ENCODE data around the gene SENP1.

Gene SENP1

GRCh38 chr12:48036818-48037217 lies 69.1 kb downstream of the SENP1 start:
- no peak for DNase-seq (ENCODE audit: low read depth)

DNA sequence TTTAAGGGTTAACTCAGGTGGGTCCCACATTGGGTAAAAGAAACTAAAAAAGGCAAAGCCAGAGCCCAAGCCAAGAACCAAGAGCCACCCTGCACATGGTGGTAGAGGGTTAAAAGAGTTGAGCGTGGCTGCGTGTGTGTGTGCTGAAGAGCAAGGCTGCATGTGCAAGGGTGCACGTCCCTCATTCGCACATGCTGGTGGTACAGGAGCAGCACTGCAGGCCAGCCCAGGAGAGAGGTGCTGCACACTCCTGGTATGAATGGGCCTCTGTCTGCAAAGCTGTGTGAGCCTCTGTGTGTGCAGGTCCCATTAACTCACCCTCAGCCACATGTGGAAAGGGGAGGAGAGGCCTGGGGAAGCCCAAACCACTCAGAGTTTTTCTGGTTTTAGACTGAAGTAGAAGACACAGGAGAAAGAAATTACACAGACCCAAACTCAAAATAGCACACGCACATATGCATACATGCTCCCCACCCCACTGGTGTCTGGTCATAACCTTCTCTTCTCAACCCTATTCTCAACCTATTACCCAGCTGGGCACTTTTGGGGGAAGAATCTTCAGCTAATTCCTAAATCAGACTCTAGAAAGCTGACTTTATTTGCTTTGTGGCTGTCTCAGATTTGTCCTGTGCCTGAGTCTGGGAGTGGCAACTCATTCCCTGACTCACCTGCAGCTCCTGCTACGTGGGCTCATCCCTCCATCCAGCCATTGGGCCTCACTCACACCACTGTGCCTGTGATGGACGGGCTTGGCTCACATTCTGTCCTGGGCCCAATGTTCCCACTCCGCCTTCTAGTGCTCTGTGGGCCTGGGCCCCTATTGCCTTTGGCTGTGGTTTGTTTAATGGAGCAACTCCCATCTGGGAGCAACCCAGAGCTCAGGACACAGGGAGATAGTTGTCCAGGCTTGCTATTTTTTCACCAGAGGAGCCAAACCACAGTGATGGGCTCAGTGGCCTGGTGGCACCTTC lies 70.8 kb downstream of the SENP1 start:
- no peak for DNase-seq (ENCODE audit: low read depth)

DNA sequence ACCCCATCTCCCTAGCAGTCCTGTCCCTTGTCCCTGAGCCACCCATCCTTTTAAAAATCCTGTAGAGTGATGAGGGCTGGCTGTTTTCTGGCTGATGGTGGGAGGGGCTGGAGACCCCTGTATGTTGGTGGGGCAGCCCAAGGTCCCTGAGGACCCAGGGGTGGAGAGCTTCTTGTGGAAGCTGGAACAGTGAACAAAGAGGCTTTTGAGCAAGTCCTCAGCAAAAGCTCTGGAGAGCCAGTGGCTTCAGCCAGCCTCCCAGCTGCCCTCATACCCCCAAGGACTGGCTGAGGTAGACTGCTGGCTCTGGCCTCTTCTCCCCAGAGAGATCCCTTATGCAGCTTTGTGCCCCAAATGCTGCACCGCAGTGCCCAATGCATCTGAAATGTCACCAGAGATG lies 72.4 kb downstream of the SENP1 start:
- DNase-seq (ENCODE audit: low read depth): no peak

DNA sequence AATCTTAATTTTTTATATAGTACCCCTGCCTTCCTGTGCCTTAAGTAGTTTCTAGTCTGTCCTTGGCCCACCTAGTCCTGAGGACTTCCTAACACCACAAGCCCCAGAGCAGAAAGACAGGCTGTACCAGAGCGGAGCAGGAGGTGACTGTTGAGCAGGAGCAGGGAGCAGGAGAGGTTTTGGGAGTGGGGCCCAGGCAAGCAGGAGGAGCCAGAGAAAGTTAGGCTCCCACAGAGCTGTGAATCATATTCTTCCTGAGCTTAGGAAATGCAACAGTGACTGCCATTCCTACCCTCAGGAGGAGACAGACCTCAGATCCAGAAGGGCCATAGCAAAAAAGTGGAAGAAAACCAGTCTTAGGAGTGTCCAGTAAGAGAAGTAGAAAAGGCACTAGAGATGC lies 73.3 kb downstream of the SENP1 start:
- DNase-seq (ENCODE audit: low read depth): no peak

DNA sequence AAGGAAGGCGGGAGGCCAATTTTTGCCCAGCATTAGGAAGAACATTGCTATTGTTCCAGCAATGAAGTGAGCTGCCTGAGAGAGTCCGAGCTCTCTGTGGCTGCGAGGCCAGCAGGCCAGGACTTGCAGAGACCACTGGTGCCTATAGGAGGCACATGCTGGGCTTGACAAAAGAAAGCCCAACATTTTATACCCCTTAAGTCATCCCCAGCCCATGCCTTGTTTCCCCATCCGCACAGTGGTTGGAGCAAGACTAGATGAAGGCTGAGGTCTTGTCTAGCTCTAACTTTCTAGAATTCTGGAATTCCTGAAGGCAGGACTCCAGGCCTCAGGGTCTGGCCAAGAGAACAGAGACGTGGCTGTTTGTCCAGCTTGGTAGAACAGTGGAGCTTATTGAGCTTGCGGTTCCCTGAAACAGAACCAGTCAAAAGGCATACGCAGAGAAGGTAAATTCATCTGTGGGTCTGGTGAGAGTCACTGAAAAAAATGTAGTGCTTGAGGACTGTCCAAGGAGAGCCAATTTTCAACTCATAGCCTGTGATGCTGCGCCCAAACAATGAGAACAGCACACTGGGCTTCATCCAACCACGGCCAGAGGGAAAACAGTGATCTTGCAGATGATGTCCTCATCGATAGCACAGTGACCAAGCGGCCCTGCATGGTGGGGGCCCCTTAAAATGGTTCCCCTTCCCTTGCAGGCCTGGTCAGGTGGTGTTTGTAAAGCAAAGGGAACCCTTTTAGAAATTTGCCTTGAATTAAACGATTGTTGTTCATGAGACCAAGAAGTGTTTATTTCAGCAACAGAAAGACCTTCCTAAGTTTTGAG lies 74.5 kb downstream of the SENP1 start:
- no peak for DNase-seq (ENCODE audit: low read depth)

DNA sequence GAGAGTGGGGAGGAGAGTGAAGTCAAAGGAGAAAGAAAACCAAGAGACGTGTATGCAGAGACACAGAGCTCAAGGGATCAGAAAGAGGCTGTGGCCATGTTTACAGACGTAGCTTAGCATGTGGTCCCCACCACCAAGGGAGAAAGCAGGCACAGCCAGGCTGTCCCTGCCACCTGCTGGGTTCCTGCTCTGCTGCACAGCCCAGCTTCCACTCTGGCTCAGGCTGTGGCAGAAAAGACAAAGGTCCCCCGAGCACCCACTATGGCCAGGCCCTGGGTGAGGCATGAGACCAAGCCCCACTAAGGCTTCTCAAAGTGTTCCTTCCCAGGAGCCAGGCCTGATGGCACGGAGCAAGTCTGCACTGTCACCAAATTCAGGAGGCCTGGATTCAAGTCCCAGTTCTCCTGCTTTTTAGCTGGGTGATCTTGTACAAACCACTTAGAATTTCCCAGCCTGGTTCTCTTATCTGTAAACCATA lies 75.7 kb downstream of the SENP1 start:
- DNase-seq (ENCODE audit: low read depth): no peak

DNA sequence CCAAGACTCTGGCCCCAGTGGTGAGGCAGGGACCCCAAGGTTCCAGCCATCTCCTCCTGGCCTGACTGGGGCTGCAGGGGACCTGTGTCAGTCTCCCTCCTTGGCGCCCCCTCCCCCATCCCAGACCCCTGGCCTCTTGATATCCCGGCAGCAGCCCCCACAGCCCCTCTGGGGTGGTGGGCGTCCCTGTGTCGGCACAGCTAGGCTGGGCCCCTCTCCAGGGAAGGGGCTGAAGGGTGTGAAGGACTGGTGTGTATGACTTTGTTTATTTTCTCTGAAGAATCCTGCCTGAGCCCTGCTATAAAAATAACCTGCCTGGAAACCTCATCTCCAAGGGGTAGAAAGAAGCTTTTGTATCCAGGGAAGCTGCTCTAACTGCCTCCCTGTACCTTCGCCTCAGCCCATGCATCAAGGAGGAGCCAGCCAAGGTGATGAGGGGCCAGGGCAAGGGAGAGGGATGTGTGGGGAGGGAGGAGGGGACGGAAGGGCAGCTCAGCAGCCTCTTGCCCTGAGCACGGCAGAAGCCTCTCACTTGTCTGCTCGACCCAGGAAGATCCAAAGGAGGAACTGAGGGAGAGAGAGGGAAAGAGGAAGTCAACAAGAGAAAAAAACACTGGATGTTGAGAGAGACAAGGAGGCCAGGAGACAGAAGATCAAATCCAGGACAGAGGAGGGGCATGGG lies 76.2 kb downstream of the SENP1 start:
- no peak for DNase-seq (ENCODE audit: low read depth)

DNA sequence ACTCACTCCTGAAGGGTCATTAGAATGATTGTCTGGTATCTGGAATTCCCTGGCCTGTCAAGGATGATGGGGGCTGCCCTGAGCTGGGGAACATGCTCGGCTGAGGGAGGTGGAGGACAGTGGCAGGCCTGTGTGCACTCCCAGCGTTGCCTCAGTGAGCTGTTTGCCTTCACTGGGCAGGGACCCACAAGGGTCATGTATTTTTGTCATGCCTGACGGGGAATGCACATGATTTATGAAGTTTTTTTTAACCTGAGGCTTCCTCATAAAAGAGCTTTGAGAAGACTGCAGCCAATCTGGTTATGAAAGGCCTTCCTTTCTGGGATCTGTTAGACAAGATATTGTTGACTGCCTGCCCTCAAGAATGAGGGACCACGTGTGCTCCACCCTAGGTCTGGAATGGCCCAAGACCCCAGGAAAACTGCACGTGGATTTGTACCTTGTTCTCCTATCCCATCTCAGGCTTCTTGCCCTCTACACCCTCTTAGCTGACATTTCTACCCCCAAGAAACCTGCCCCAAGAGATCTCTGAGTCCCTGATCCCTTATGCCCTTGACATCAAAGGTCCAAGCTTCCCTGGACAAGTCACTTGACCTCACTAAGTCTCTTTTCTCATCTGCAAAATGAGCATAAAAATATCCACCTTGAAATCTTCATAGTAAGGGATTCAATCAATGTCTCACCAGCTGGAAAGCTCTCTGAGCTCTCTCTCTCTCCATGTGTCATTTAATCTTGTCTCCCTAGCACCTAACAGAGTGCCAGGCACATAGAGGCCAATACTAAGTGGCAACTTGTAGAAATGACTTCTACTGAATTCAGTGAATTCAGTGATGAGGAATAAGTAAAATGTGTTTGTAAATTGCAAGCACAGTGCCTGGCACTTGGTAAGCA lies 77.1 kb downstream of the SENP1 start:
- no peak for DNase-seq (ENCODE audit: low read depth)

- no peak for DNase-seq (ENCODE audit: low read depth)
Measured at GRCh38 chr12:48027183-48028002, 78.5 kb downstream of the SENP1 start.

DNA sequence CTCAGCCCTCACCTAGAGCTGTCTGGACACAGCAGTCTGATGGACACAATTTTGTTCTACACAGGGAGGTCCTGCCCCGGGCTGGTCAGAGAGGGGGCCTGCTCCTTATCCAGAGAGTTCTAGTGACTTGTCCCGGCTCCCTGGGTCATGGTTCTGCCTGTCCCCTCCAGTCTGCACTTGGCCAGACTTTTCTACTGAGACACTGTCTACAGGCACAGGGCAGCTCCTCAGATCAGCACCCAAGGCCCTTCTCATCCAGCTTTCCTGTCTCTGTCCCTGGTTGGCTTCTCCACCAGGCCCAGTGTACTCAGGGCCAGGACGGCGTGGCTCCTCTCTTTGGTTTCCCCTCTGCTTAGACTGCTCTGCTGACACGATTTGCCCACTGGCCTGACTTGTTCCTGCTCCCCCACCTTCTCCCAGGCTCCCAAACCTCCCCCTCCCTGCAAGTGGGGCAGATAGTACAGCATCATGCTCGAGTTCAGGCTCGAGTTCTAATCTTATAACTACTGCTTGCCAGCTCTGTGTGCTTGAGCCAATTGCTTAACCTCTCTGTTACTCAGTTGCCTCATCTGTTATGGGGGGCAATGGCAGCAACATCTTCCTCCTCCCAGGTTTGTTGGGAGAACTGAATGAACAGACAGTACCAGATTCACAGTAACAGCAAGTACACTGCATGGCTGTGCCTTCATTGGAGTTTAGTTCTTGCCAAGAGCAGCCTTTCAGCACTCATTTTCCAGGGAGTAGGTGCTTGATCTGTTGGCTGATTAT lies 79.6 kb downstream of the SENP1 start:
- no peak for DNase-seq (ENCODE audit: low read depth)

- no peak for DNase-seq (ENCODE audit: low read depth)
Measured at GRCh38 chr12:48025281-48025680, 80.6 kb downstream of the SENP1 start.

- DNase-seq (ENCODE audit: low read depth): no peak
Measured at GRCh38 chr12:48024735-48025134, 81.1 kb downstream of the SENP1 start.

DNA sequence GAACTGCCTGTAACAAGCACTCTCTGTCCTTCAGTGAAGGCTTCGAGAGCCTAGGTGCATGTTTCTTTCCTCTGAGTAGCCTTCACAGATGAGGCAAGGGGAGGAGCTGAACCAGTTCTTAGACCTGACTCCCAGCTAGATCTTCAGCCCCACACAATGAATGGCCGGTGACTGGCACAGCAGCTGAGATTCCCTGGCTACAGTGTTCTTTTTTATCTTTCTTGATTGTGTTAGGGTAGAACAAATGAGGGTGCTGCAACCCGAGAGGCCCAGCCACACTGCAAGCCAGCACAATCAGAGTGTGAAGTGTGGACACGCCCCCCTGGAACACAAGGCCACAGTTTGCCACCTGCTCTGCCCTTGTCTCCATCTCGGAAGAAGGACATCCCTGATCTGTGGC lies 82.5 kb downstream of the SENP1 start:
- no peak for DNase-seq (ENCODE audit: low read depth)

- no peak for DNase-seq (ENCODE audit: low read depth)
Measured at GRCh38 chr12:48022676-48023385, 83.0 kb downstream of the SENP1 start.

- DNase-seq (ENCODE audit: low read depth): no peak
Measured at GRCh38 chr12:48022180-48022521, 83.7 kb downstream of the SENP1 start.

GRCh38 chr12:48021485-48022179 lies 84.2 kb downstream of the SENP1 start:
- DNase-seq (ENCODE audit: low read depth): no peak

GRCh38 chr12:48019639-48020265 lies 86.1 kb downstream of the SENP1 start:
- no peak for DNase-seq (ENCODE audit: low read depth)

DNA sequence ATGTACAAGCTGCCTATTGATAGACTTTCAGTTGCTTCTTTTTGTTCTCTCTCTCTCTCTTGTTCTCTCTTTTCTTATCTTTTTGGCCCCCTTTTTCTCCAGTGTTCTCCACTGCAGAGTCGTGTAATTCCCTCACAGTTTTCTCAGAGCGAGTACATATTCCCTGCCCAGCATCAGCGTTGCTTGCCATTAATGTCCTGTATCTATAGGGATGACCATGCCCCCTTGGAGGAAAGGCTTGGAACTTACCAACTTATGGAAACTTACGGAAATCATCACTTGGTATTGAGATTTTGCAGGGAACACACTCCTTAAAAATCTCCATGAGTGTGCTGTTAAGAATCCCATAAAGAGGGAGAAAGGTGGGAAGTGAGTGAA lies 87.3 kb downstream of the SENP1 start:
- no peak for DNase-seq (ENCODE audit: low read depth)

Data from non-pigmented ciliary epithelial cell (primary cell).